ENCODE measurements around the gene TMEM94.

DNA sequence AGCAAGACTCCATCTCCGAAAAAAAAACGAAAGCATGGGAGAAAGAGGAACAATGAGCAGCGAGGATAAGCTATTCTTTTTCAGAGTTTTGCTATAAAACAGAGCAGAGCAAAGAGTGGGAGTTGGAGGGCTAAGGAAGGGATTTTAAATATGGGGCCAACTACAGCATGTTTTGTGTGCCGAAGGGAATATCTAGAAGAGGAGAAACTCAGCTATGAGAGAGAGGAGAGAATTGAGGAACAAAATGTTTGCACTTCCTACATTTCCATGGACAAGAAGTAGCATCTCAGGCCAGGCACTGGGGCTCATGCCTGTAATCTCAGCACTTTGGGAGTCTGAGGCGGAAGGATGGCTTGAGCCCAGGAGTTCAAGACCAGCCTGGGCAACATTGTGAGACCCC, 37.9 kb upstream of the TMEM94 start:
- TF ChIP-seq, protein P1, sequence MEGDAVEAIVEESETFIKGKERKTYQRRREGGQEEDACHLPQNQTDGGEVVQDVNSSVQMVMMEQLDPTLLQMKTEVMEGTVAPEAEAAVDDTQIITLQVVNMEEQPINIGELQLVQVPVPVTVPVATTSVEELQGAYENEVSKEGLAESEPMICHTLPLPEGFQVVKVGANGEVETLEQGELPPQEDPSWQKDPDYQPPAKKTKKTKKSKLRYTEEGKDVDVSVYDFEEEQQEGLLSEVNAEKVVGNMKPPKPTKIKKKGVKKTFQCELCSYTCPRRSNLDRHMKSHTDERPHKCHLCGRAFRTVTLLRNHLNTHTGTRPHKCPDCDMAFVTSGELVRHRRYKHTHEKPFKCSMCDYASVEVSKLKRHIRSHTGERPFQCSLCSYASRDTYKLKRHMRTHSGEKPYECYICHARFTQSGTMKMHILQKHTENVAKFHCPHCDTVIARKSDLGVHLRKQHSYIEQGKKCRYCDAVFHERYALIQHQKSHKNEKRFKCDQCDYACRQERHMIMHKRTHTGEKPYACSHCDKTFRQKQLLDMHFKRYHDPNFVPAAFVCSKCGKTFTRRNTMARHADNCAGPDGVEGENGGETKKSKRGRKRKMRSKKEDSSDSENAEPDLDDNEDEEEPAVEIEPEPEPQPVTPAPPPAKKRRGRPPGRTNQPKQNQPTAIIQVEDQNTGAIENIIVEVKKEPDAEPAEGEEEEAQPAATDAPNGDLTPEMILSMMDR (IDR thresholded peaks at IDR 0.05): no peak
- TF ChIP-seq POLR2A (IDR thresholded peaks at IDR 0.05): no peak
